Measurements from ENCODE around the gene CTBP1.

GRCh38 chr4:1194010-1194900 is 54.7 kb downstream of the CTBP1 start:
- TF ChIP-seq, protein P1, sequence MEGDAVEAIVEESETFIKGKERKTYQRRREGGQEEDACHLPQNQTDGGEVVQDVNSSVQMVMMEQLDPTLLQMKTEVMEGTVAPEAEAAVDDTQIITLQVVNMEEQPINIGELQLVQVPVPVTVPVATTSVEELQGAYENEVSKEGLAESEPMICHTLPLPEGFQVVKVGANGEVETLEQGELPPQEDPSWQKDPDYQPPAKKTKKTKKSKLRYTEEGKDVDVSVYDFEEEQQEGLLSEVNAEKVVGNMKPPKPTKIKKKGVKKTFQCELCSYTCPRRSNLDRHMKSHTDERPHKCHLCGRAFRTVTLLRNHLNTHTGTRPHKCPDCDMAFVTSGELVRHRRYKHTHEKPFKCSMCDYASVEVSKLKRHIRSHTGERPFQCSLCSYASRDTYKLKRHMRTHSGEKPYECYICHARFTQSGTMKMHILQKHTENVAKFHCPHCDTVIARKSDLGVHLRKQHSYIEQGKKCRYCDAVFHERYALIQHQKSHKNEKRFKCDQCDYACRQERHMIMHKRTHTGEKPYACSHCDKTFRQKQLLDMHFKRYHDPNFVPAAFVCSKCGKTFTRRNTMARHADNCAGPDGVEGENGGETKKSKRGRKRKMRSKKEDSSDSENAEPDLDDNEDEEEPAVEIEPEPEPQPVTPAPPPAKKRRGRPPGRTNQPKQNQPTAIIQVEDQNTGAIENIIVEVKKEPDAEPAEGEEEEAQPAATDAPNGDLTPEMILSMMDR (IDR thresholded peaks at IDR 0.05) = no peak
- TF ChIP-seq POLR2AphosphoS5 (IDR thresholded peaks at IDR 0.05) = no peak
